Measurements from ENCODE around the gene ASIC3. TPM values are rescaled to one million over a fixed set of nuclear protein-coding genes. Genes with fewer than 3 reads are reported as not detected.
"Not testable (repeated sequence)": the region's sequence is repeated elsewhere in the genome, so short reads cannot be mapped to it uniquely, and the experiment has no call there.

ASIC3 gene
- total RNA-seq, 1 experiment from 2014 or later, result 1.5 TPM

GRCh38 chr7:151010307-151011096, 37.8 kb upstream of the ASIC3 start:
- no peak overlapping the region for H3K27ac ChIP-seq
- no peak for DNase-seq
- no peak overlapping the region for H3K4me3 ChIP-seq
- peaks cover 41% of the 10 kb centered on the region for H3K27me3 ChIP-seq
- no peaks in the 10 kb centered on the region for H3K4me1 ChIP-seq
- H3K36me3 ChIP-seq, result no peaks in the 10 kb centered on the region
- no peaks in the 10 kb centered on the region for H3K9me3 ChIP-seq (replicated peaks)

GRCh38 chr7:151011097-151011409, 37.3 kb upstream of the ASIC3 start:
- Histone ChIP-seq H3K27ac (no peak overlapping the region), H3K4me1 (no peaks in the 10 kb centered on the region)

GRCh38 chr7:151011616-151012015, 36.7 kb upstream of the ASIC3 start:
- not testable (repeated sequence) for H3K4me3 ChIP-seq; DNase-seq; H3K27ac ChIP-seq; H3K36me3 ChIP-seq; H3K4me1 ChIP-seq; H3K9me3 ChIP-seq (replicated peaks)
- H3K27me3 ChIP-seq, result peaks cover 47% of the 10 kb centered on the region

More at GRCh38 chr7:151011097-151011409, 37.3 kb upstream of the ASIC3 start:
- H3K4me3 ChIP-seq, result no peak overlapping the region
- no peak for DNase-seq
- H3K27me3 ChIP-seq, result peaks cover 46% of the 10 kb centered on the region
- H3K36me3 ChIP-seq, result no peaks in the 10 kb centered on the region
- no peaks in the 10 kb centered on the region for H3K9me3 ChIP-seq (replicated peaks)

- Histone ChIP-seq H3K4me1 (no peaks in the 10 kb centered on the region), H3K27ac (no peak overlapping the region), H3K27me3 (peaks cover 48% of the 10 kb centered on the region), H3K9me3 (replicated peaks) (no peaks in the 10 kb centered on the region), H3K4me3 (no peak overlapping the region), H3K36me3 (no peaks in the 10 kb centered on the region)
- DNase-seq, result no peak
Observed at GRCh38 chr7:151012031-151012692, 36.2 kb upstream of the ASIC3 start.

GRCh38 chr7:151012911-151013347, 35.4 kb upstream of the ASIC3 start:
- Histone ChIP-seq H3K36me3 (no peaks in the 10 kb centered on the region), H3K27me3 (peaks cover 50% of the 10 kb centered on the region), H3K4me3 (no peak overlapping the region), H3K27ac (no peak overlapping the region), H3K4me1 (no peaks in the 10 kb centered on the region; the same call in 1 of the 2 replicates), H3K9me3 (replicated peaks) (no peaks in the 10 kb centered on the region)
- DNase-seq, result peak in 1 of 2 experiments; percentile 49

- H3K4me1 ChIP-seq, result no peaks in the 10 kb centered on the region; the same call in 1 of the 2 replicates
- peaks cover 50% of the 10 kb centered on the region for H3K27me3 ChIP-seq
- no peak overlapping the region for H3K27ac ChIP-seq
- H3K36me3 ChIP-seq, result no peaks in the 10 kb centered on the region
- H3K9me3 ChIP-seq (replicated peaks), result no peaks in the 10 kb centered on the region
- DNase-seq, result no peak
- no peak overlapping the region for H3K4me3 ChIP-seq
Observed at GRCh38 chr7:151013356-151013732, 35.0 kb upstream of the ASIC3 start.

GRCh38 chr7:151013733-151014497, 34.4 kb upstream of the ASIC3 start:
- H3K27ac ChIP-seq, result no peak overlapping the region
- no peaks in the 10 kb centered on the region for H3K36me3 ChIP-seq
- H3K9me3 ChIP-seq (replicated peaks), result no peaks in the 10 kb centered on the region
- no peak for DNase-seq
- H3K27me3 ChIP-seq, result peaks cover 47% of the 10 kb centered on the region
- no peak overlapping the region for H3K4me3 ChIP-seq
- H3K4me1 ChIP-seq, result no peaks in the 10 kb centered on the region; the same call in 1 of the 2 replicates

GRCh38 chr7:151014950-151015349, 33.4 kb upstream of the ASIC3 start:
- no peak for DNase-seq
- Histone ChIP-seq H3K9me3 (replicated peaks) (no peaks in the 10 kb centered on the region), H3K36me3 (no peaks in the 10 kb centered on the region), H3K27me3 (peaks cover 50% of the 10 kb centered on the region), H3K4me1 (no peaks in the 10 kb centered on the region; the same call in 1 of the 2 replicates), H3K4me3 (no peak overlapping the region), H3K27ac (no peak overlapping the region)

- no peak overlapping the region for H3K4me3 ChIP-seq
- DNase-seq, result no peak
- H3K27me3 ChIP-seq, result peaks cover 47% of the 10 kb centered on the region
- no peaks in the 10 kb centered on the region for H3K36me3 ChIP-seq
- no peak overlapping the region for H3K27ac ChIP-seq
- no peaks in the 10 kb centered on the region; the same call in 1 of the 2 replicates for H3K4me1 ChIP-seq
- H3K9me3 ChIP-seq (replicated peaks), result no peaks in the 10 kb centered on the region
Observed at GRCh38 chr7:151015967-151016366, 32.4 kb upstream of the ASIC3 start.

GRCh38 chr7:151016505-151016904, 31.8 kb upstream of the ASIC3 start:
- Histone ChIP-seq H3K27ac (no peak overlapping the region), H3K36me3 (no peaks in the 10 kb centered on the region), H3K27me3 (peaks cover 44% of the 10 kb centered on the region), H3K9me3 (replicated peaks) (no peaks in the 10 kb centered on the region), H3K4me3 (no peak overlapping the region), H3K4me1 (no peaks in the 10 kb centered on the region; the same call in 1 of the 2 replicates)
- no peak for DNase-seq

- Histone ChIP-seq H3K36me3 (no peaks in the 10 kb centered on the region), H3K4me1 (no peaks in the 10 kb centered on the region; the same call in 1 of the 2 replicates), H3K4me3 (no peak overlapping the region), H3K27me3 (peaks cover 40% of the 10 kb centered on the region), H3K9me3 (replicated peaks) (no peaks in the 10 kb centered on the region), H3K27ac (no peak overlapping the region)
- DNase-seq, result no peak
Observed at GRCh38 chr7:151016942-151017341, 31.4 kb upstream of the ASIC3 start.

GRCh38 chr7:151017370-151017952, 30.9 kb upstream of the ASIC3 start:
- H3K27me3 ChIP-seq, result peaks cover 37% of the 10 kb centered on the region
- no peaks in the 10 kb centered on the region for H3K9me3 ChIP-seq (replicated peaks)
- H3K4me3 ChIP-seq, result no peak overlapping the region
- H3K4me1 ChIP-seq, result no peaks in the 10 kb centered on the region; the same call in 1 of the 2 replicates
- H3K36me3 ChIP-seq, result no peaks in the 10 kb centered on the region
- no peak overlapping the region for H3K27ac ChIP-seq
- no peak for DNase-seq

GRCh38 chr7:151017953-151018420, 30.3 kb upstream of the ASIC3 start:
- Histone ChIP-seq H3K4me3 (no peak overlapping the region), H3K36me3 (no peaks in the 10 kb centered on the region)

GRCh38 chr7:151018421-151019129, 29.8 kb upstream of the ASIC3 start:
- H3K4me3 ChIP-seq, result no peak overlapping the region
- H3K27ac ChIP-seq, result no peak overlapping the region
- H3K9me3 ChIP-seq (replicated peaks), result no peaks in the 10 kb centered on the region
- no peaks in the 10 kb centered on the region; the same call in 1 of the 2 replicates for H3K4me1 ChIP-seq
- DNase-seq, result no peak
- H3K27me3 ChIP-seq, result peaks cover 40% of the 10 kb centered on the region
- H3K36me3 ChIP-seq, result no peaks in the 10 kb centered on the region

More at GRCh38 chr7:151017953-151018420, 30.3 kb upstream of the ASIC3 start:
- Histone ChIP-seq H3K27me3 (peaks cover 40% of the 10 kb centered on the region), H3K4me1 (no peaks in the 10 kb centered on the region; the same call in 1 of the 2 replicates), H3K27ac (no peak overlapping the region), H3K9me3 (replicated peaks) (no peaks in the 10 kb centered on the region)
- peak; percentile 64 to 68 for DNase-seq
